HepG2 (cell line): ENCODE measurements around the gene TUBG1. TPM values are rescaled to one million over a fixed set of nuclear protein-coding genes. Genes with fewer than 3 reads are reported as not detected.

Experiments used
- BHLHE40 ChIP-seq: IDR thresholded peaks from 2 replicates; pipeline ENCODE4 v1.6.1; 2011; ENCODE audit warnings: low read length, improper control_type of control experiment
- CERS6 ChIP-seq: sonication (generic); formaldehyde crosslinking; IDR thresholded peaks from 2 replicates; pipeline ENCODE4 v1.5.0; 2020; ENCODE audit warnings: missing genetic modification reagents
- DNMT1 ChIP-seq: sonication (generic); formaldehyde crosslinking; IDR thresholded peaks from 2 replicates; pipeline ENCODE4 v1.5.1; 2020; ENCODE audit warnings: mild to moderate bottlenecking, missing genetic modification reagents
- PBX2 ChIP-seq: IDR thresholded peaks from 2 replicates; pipeline ENCODE4 v1.6.1; 2016; ENCODE audit warnings: control low read depth
- PHF20 ChIP-seq: sonication (generic); formaldehyde crosslinking; IDR thresholded peaks from 2 replicates; pipeline ENCODE4 v1.5.0; 2020; ENCODE audit warnings: mild to moderate bottlenecking, missing genetic modification reagents
- POGK ChIP-seq: sonication (generic); formaldehyde crosslinking; conservative IDR thresholded peaks from 2 replicates; pipeline ENCODE4 v1.8.0; 2022; ENCODE audit warnings: mild to moderate bottlenecking, moderate library complexity, missing genetic modification reagents
- PRDM15 ChIP-seq: sonication (generic); formaldehyde crosslinking; IDR thresholded peaks from 2 replicates; pipeline ENCODE4 v1.4.0; 2020; ENCODE audit warnings: missing genetic modification reagents
- STAT6 ChIP-seq: sonication (generic); formaldehyde crosslinking; IDR thresholded peaks from 2 replicates; pipeline ENCODE4 v1.4.0; 2020; ENCODE audit warnings: missing genetic modification reagents, mild to moderate bottlenecking, borderline replicate concordance
- ZBTB1 ChIP-seq: sonication (generic); formaldehyde crosslinking; IDR thresholded peaks from 2 replicates; pipeline ENCODE4 v1.4.0; 2020; ENCODE audit warnings: missing genetic modification reagents, borderline replicate concordance
- ZBTB7A ChIP-seq: sonication (generic); formaldehyde crosslinking; IDR thresholded peaks from 2 replicates; pipeline ENCODE4 v1.8.0; 2022; ENCODE audit warnings: mild to moderate bottlenecking, missing genetic modification reagents
- ZNF230 ChIP-seq: sonication (generic); formaldehyde crosslinking; IDR thresholded peaks from 2 replicates; pipeline ENCODE4 v1.4.0; 2020; ENCODE audit warnings: mild to moderate bottlenecking, missing genetic modification reagents
- ZNF562 ChIP-seq: sonication (generic); formaldehyde crosslinking; IDR thresholded peaks from 2 replicates; pipeline ENCODE4 v1.8.0; 2022; ENCODE audit warnings: missing genetic modification reagents, borderline replicate concordance
- ZNF597 ChIP-seq: sonication (generic); formaldehyde crosslinking; IDR thresholded peaks from 2 replicates; pipeline ENCODE4 v1.5.0; 2020; ENCODE audit warnings: missing genetic modification reagents
- ZNF598 ChIP-seq: sonication (generic); formaldehyde crosslinking; IDR thresholded peaks from 2 replicates; pipeline ENCODE4 v1.5.1; 2020; ENCODE audit warnings: mild to moderate bottlenecking, missing genetic modification reagents, borderline replicate concordance
- ZNF713 ChIP-seq: sonication (generic); formaldehyde crosslinking; IDR thresholded peaks from 2 replicates; pipeline ENCODE4 v1.4.0; 2020; ENCODE audit warnings: mild to moderate bottlenecking, missing genetic modification reagents
- polyA plus RNA-seq, 8 experiments: library from polyadenylated mRNA; depleted of rRNA in 3 of 8; stranded (reverse) in 7 of 8; unstranded in 1 of 8; fragments of >200 nt; fragmentation: Illumina TruSeq in 4 of 8; extraction: Trizol in 4 of 8; gene quantifications; 2 replicates each; pipeline versions ENCODE4 v1.2.1 to v1.2.3, GENCODE V29; 2011 to 2016; ENCODE audit warnings: low read depth in 4 of 8, missing spikeins in 1 of 8, mixed read lengths in 1 of 8; ENCODE audit not compliant: insufficient read depth in 1 of 8
- total RNA-seq, 5 experiments: library from RNA; depleted of rRNA; stranded (reverse); fragments of >200 nt; fragmentation: Illumina TruSeq; extraction: Trizol; gene quantifications; 2 replicates each; pipeline ENCODE4 v1.2.3, GENCODE V29; 2016; ENCODE audit warnings: low read depth in 1 of 5

The TUBG1 gene
- total and polyA plus RNA-seq, 2 of the 13 experiments (the other 11 are each of a cell fraction or from before 2014, with no cell fraction given), result 74.1 to 137 TPM

- TF ChIP-seq STAT6 (CRISPR knock-in tag) (no peak), ZNF713 (no peak), ZNF598 (CRISPR knock-in tag) (peak; percentile 74; the same call in 1 of the 2 replicates), BHLHE40 (peak; percentile 45), ZNF597 (CRISPR knock-in tag) (0 out of 2 replicates have a peak, but pooled peaks have one; percentile 22), PBX2 (0 out of 2 replicates have a peak, but pooled peaks have one; percentile 43), ZNF230 (peak; percentile 84), ZBTB1 (CRISPR knock-in tag) (0 out of 2 replicates have a peak, but pooled peaks have one; percentile 26), ZNF562 (no peak), DNMT1 (CRISPR knock-in tag) (0 out of 2 replicates have a peak, but pooled peaks have one; percentile 34), PRDM15 (0 out of 2 replicates have a peak, but pooled peaks have one; percentile 8), ZBTB7A (CRISPR knock-in tag) (no peak; the same call in 1 of the 2 replicates), POGK (peak; percentile 87), CERS6 (CRISPR knock-in tag) (peak; percentile 69; the same call in 1 of the 2 replicates), PHF20 (CRISPR knock-in tag) (no peak; the same call in 1 of the 2 replicates)
Measured at GRCh38 chr17:42562388-42563142, 46.9 kb upstream of the TUBG1 start (continued).
